HEK293 (cell line): ENCODE data around the gene NANOS3.

ENCODE experiments used
- CTCF ChIA-PET: fragments of 350-600 bp; formaldehyde crosslinking; extraction: SDS; loops from one replicate; lab custom pipeline; 2021; ENCODE audit warnings: antibody characterized with exemption; lab: Yijun Ruan, JAX
- POLR2A ChIA-PET: fragments of 300-600 bp; formaldehyde crosslinking; extraction: SDS; loops from one replicate; lab custom pipeline; 2020; ENCODE audit warnings: antibody characterized with exemption, inconsistent platforms; lab: Yijun Ruan, JAX
- H3K27ac ChIP-seq: fragments of 200-500 bp; sonication (Bioruptor generic); 2 replicates; pipeline ENCODE4 v1.5.1; 2014; ENCODE audit warnings: low read depth, low read length, control low read depth, inconsistent platforms; ENCODE audit errors: extremely low read depth
- H3K36me3 ChIP-seq, 2 experiments: fragments of 200-500 bp in 1 of 2; sonication (Bioruptor generic) in 1 of 2; 1 replicate in 1 of 2; 2 replicates in 1 of 2; pipeline ENCODE4 v1.5.1; 2014 to 2017; ENCODE audit warnings: inconsistent platforms in 2 of 2, low read length in 2 of 2; ENCODE audit not compliant: control insufficient read depth in 2 of 2, insufficient read depth in 1 of 2
- H3K4me1 ChIP-seq: fragments of 200-500 bp; sonication (Bioruptor generic); 2 replicates; pipeline ENCODE4 v1.5.1; 2014; ENCODE audit warnings: mild to moderate bottlenecking, low read length, inconsistent platforms; ENCODE audit not compliant: control insufficient read depth, insufficient read depth
- H3K4me3 ChIP-seq: 2 replicates; pipeline ENCODE4 v1.5.1; 2011; ENCODE audit warnings: low read depth, mild to moderate bottlenecking, control low read depth, low read length, moderate library complexity
- H3K9me3 ChIP-seq: fragments of 200-500 bp; sonication (Bioruptor generic); 2 replicates; pipeline ENCODE4 v1.5.1; 2014; ENCODE audit warnings: low read depth, low read length, inconsistent platforms; ENCODE audit not compliant: control insufficient read depth, insufficient read depth
- SETDB1 ChIP-seq: IDR thresholded peaks from one replicate; pipeline ENCODE4 v1.6.1; 2017; ENCODE audit warnings: mild to moderate bottlenecking, low read length, moderate library complexity, mixed read lengths; ENCODE audit not compliant: insufficient read length
- WT1 ChIP-seq: fragments of 450-650 bp; formaldehyde crosslinking; IDR thresholded peaks from 2 replicates; pipeline ENCODE4 v1.5.1; 2016; ENCODE audit warnings: missing biosample characterization, missing genetic modification characterization
- ZNF121 ChIP-seq: fragments of 450-650 bp; formaldehyde crosslinking; IDR thresholded peaks from 2 replicates; pipeline ENCODE4 v1.5.1; 2016; ENCODE audit warnings: missing biosample characterization, missing genetic modification characterization
- ZNF133 ChIP-seq: fragments of 450-650 bp; formaldehyde crosslinking; IDR thresholded peaks from 2 replicates; pipeline ENCODE4 v1.5.1; 2016; ENCODE audit warnings: missing biosample characterization, missing genetic modification characterization
- ZNF223 ChIP-seq: fragments of 450-650 bp; formaldehyde crosslinking; IDR thresholded peaks from 2 replicates; pipeline ENCODE4 v1.5.1; 2016; ENCODE audit warnings: missing biosample characterization, missing genetic modification characterization
- ZNF394 ChIP-seq: fragments of 450-650 bp; formaldehyde crosslinking; IDR thresholded peaks from 2 replicates; pipeline ENCODE4 v1.5.1; 2016; ENCODE audit warnings: missing biosample characterization, missing genetic modification characterization, mild to moderate bottlenecking, moderate library complexity, borderline replicate concordance
- ZNF530 ChIP-seq: fragments of 450-650 bp; formaldehyde crosslinking; IDR thresholded peaks from 2 replicates; pipeline ENCODE4 v1.5.1; 2016; ENCODE audit warnings: low read depth, missing biosample characterization, missing genetic modification characterization
- ZNF544 ChIP-seq: fragments of 450-650 bp; formaldehyde crosslinking; IDR thresholded peaks from 2 replicates; pipeline ENCODE4 v1.5.0; 2017; ENCODE audit warnings: missing biosample characterization, missing genetic modification characterization
- ZNF585B ChIP-seq: fragments of 450-650 bp; formaldehyde crosslinking; IDR thresholded peaks from 2 replicates; pipeline ENCODE4 v1.5.1; 2016; ENCODE audit warnings: missing biosample characterization, missing genetic modification characterization
- ZNF600 ChIP-seq: fragments of 450-650 bp; formaldehyde crosslinking; IDR thresholded peaks from 2 replicates; pipeline ENCODE4 v1.5.1; 2016; ENCODE audit warnings: missing biosample characterization, missing genetic modification characterization
- ZNF621 ChIP-seq: fragments of 450-650 bp; formaldehyde crosslinking; IDR thresholded peaks from 2 replicates; pipeline ENCODE4 v1.5.1; 2017; ENCODE audit warnings: missing biosample characterization, missing genetic modification characterization
- ZSCAN23 ChIP-seq: fragments of 450-650 bp; formaldehyde crosslinking; IDR thresholded peaks from 2 replicates; pipeline ENCODE4 v1.5.1; 2016; ENCODE audit warnings: missing biosample characterization, missing genetic modification characterization
- TF ChIP-seq, protein P1 (sequence below): fragments of 450-650 bp; formaldehyde crosslinking; IDR thresholded peaks from 2 replicates; pipeline ENCODE4 v1.5.1; 2016; ENCODE audit warnings: missing biosample characterization, missing genetic modification characterization
- TF ChIP-seq, protein P2 (sequence below): fragments of 450-650 bp; formaldehyde crosslinking; IDR thresholded peaks from 2 replicates; pipeline ENCODE4 v1.5.1; 2017; ENCODE audit warnings: missing biosample characterization, missing genetic modification characterization
- TF ChIP-seq, protein P3 (sequence below): fragments of 450-650 bp; formaldehyde crosslinking; IDR thresholded peaks from 2 replicates; pipeline ENCODE4 v1.5.1; 2016; ENCODE audit warnings: missing biosample characterization, missing genetic modification characterization
- TF ChIP-seq, protein P4 (sequence below): fragments of 450-650 bp; formaldehyde crosslinking; IDR thresholded peaks from 2 replicates; pipeline ENCODE4 v1.5.0; 2017; ENCODE audit warnings: missing biosample characterization, missing genetic modification characterization, borderline replicate concordance
- TF ChIP-seq, protein P5 (sequence below): fragments of 450-650 bp; formaldehyde crosslinking; IDR thresholded peaks from 2 replicates; pipeline ENCODE4 v1.5.1; 2016; ENCODE audit warnings: missing biosample characterization, missing genetic modification characterization
- TF ChIP-seq, protein P6 (sequence below): fragments of 450-650 bp; formaldehyde crosslinking; IDR thresholded peaks from 2 replicates; pipeline ENCODE4 v1.5.1; 2016; ENCODE audit warnings: missing biosample characterization, missing genetic modification characterization

Gene NANOS3

DNA sequence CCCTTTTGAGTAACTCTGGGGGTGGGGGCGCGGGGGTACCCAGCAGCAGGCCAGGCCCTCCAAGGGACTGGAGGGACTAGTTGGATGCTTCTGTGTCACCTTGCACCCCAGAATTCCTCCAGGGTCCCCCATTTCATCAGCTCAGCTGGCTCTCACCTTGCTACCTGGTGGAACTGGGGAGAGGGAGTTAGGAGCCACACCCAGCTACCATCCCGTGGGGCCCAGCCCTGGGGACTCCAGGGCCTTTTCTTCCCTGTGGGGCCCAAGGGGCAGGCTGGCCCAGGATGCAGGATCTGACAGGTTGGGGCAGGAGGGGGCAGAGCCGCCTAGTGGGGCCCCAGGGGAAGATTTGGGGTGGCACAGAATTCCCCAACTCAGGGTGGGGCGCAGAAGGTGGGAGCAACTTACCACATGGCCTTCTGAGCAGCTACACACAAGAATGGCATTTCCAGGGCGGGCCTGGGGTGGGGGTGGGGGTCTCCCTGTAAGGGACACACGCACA lies 32.8 kb upstream of the NANOS3 start (continued):
- TF ChIP-seq, protein P1, sequence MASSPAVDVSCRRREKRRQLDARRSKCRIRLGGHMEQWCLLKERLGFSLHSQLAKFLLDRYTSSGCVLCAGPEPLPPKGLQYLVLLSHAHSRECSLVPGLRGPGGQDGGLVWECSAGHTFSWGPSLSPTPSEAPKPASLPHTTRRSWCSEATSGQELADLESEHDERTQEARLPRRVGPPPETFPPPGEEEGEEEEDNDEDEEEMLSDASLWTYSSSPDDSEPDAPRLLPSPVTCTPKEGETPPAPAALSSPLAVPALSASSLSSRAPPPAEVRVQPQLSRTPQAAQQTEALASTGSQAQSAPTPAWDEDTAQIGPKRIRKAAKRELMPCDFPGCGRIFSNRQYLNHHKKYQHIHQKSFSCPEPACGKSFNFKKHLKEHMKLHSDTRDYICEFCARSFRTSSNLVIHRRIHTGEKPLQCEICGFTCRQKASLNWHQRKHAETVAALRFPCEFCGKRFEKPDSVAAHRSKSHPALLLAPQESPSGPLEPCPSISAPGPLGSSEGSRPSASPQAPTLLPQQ (tag by site-specific recombination) = peak; percentile 70
- TF ChIP-seq, protein P2, sequence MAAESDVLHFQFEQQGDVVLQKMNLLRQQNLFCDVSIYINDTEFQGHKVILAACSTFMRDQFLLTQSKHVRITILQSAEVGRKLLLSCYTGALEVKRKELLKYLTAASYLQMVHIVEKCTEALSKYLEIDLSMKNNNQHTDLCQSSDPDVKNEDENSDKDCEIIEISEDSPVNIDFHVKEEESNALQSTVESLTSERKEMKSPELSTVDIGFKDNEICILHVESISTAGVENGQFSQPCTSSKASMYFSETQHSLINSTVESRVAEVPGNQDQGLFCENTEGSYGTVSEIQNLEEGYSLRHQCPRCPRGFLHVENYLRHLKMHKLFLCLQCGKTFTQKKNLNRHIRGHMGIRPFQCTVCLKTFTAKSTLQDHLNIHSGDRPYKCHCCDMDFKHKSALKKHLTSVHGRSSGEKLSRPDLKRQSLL (tag by site-specific recombination) = no peak
- no peak for TF ChIP-seq ZNF121 (tag by site-specific recombination)
- TF ChIP-seq, all 188 proteins: peak for 7

DNA sequence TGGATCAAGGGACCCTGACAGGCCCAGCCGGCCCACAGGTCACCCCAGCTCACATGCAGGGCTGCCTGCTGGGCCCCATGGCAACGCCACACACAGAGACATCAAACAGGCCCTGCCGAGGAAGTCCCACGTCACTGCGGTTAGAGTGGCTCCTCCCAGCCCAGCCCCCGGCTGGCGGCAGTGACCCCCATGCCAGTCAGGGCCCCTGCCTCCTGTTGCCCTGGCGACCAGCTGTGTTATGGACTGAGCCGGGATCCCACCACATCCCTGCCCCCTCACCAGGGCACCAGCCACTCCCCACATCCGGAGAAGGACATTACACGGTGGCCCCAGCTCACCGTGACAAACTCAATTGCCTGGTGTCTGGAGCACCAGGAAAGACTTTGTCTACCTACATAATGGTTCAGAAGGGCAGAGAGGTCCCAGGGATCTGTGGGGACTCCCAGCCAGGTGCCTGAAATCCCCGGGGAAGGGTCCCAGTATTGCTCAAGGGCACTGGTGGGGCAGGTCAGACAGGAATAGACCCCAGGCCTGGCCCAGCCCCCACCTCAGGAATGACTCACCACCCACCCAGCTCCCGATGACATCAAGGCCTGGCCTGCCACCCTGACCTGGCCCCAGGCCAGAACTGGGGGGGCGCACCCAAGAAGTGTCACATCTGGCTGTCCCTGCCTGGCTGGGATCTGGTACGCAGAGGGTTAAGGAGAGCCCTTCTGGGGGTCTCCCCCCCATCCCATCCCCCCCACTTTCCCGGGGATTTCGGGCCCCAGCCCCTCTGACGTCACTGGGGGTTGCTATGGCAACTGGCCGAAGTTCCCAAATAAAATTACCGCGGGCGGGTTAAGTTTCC lies 30.2 kb upstream of the NANOS3 start:
- ChIA-PET CTCF (interaction anchor here (0.6 to 1.8 kb wide), 4 partner anchors 16 to 277 kb away, joined by 3 to 13 read pairs (median 4); no protein-coding TSS in a partner anchor), POLR2A (interaction anchor here (0.6 to 2.4 kb wide), 8 partner anchors 10 to 115 kb away, joined by 3 to 18 read pairs (median 7); partner anchors contain the start of genes C19orf53 and ZSWIM4)
- Histone ChIP-seq H3K4me1 (peaks cover 34% of the 10 kb centered on the region), H3K9me3 (no peaks in the 10 kb centered on the region), H3K27ac (peak overlapping the region; percentile 98), H3K4me3 (peak overlapping the region; percentile 76), H3K36me3 (no peaks in the 10 kb centered on the region)
- no peak for TF ChIP-seq ZNF544 (tag by site-specific recombination)
- TF ChIP-seq, protein P3, sequence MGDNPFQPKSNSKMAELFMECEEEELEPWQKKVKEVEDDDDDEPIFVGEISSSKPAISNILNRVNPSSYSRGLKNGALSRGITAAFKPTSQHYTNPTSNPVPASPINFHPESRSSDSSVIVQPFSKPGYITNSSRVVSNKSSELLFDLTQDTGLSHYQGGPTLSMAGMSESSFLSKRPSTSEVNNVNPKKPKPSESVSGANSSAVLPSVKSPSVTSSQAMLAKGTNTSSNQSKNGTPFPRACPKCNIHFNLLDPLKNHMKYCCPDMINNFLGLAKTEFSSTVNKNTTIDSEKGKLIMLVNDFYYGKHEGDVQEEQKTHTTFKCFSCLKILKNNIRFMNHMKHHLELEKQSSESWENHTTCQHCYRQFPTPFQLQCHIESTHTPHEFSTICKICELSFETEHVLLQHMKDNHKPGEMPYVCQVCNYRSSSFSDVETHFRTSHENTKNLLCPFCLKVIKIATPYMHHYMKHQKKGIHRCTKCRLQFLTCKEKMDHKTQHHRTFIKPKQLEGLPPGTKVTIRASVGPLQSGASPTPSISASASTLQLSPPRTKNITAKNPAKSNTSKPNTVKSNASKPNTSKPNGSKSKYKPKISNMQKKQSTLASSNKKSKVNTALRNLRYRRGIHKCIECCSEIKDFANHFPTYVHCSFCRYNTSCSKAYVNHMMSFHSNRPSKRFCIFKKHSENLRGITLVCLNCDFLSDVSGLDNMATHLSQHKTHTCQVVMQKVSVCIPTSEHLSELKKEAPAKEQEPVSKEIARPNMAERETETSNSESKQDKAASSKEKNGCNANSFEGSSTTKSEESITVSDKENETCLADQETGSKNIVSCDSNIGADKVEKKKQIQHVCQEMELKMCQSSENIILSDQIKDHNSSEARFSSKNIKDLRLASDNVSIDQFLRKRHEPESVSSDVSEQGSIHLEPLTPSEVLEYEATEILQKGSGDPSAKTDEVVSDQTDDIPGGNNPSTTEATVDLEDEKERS = no peak
- TF ChIP-seq ZNF621 (tag by site-specific recombination) = no peak
- TF ChIP-seq, protein P4, sequence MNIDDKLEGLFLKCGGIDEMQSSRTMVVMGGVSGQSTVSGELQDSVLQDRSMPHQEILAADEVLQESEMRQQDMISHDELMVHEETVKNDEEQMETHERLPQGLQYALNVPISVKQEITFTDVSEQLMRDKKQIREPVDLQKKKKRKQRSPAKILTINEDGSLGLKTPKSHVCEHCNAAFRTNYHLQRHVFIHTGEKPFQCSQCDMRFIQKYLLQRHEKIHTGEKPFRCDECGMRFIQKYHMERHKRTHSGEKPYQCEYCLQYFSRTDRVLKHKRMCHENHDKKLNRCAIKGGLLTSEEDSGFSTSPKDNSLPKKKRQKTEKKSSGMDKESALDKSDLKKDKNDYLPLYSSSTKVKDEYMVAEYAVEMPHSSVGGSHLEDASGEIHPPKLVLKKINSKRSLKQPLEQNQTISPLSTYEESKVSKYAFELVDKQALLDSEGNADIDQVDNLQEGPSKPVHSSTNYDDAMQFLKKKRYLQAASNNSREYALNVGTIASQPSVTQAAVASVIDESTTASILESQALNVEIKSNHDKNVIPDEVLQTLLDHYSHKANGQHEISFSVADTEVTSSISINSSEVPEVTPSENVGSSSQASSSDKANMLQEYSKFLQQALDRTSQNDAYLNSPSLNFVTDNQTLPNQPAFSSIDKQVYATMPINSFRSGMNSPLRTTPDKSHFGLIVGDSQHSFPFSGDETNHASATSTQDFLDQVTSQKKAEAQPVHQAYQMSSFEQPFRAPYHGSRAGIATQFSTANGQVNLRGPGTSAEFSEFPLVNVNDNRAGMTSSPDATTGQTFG (tag by site-specific recombination) = no peak
- TF ChIP-seq, protein P5, sequence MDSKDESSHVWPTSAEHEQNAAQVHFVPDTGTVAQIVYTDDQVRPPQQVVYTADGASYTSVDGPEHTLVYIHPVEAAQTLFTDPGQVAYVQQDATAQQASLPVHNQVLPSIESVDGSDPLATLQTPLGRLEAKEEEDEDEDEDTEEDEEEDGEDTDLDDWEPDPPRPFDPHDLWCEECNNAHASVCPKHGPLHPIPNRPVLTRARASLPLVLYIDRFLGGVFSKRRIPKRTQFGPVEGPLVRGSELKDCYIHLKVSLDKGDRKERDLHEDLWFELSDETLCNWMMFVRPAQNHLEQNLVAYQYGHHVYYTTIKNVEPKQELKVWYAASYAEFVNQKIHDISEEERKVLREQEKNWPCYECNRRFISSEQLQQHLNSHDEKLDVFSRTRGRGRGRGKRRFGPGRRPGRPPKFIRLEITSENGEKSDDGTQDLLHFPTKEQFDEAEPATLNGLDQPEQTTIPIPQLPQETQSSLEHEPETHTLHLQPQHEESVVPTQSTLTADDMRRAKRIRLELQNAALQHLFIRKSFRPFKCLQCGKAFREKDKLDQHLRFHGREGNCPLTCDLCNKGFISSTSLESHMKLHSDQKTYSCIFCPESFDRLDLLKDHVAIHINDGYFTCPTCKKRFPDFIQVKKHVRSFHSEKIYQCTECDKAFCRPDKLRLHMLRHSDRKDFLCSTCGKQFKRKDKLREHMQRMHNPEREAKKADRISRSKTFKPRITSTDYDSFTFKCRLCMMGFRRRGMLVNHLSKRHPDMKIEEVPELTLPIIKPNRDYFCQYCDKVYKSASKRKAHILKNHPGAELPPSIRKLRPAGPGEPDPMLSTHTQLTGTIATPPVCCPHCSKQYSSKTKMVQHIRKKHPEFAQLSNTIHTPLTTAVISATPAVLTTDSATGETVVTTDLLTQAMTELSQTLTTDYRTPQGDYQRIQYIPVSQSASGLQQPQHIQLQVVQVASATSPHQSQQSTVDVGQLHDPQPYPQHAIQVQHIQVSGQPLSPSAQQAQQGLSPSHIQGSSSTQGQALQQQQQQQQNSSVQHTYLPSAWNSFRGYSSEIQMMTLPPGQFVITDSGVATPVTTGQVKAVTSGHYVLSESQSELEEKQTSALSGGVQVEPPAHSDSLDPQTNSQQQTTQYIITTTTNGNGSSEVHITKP (tag by site-specific recombination) = no peak
- TF ChIP-seq ZSCAN23 (tag by site-specific recombination) = peak; percentile 75; the same call in 1 of the 2 replicates
- no peak for TF ChIP-seq ZNF530 (tag by site-specific recombination)
- TF ChIP-seq ZNF223 (tag by site-specific recombination) = no peak
- peak; percentile 70 for TF ChIP-seq WT1 (tag by site-specific recombination)
- peak; percentile 84 for TF ChIP-seq ZNF600 (tag by site-specific recombination)
- TF ChIP-seq ZNF394 = peak; percentile 77
- no peak for TF ChIP-seq SETDB1
- TF ChIP-seq, protein P6, sequence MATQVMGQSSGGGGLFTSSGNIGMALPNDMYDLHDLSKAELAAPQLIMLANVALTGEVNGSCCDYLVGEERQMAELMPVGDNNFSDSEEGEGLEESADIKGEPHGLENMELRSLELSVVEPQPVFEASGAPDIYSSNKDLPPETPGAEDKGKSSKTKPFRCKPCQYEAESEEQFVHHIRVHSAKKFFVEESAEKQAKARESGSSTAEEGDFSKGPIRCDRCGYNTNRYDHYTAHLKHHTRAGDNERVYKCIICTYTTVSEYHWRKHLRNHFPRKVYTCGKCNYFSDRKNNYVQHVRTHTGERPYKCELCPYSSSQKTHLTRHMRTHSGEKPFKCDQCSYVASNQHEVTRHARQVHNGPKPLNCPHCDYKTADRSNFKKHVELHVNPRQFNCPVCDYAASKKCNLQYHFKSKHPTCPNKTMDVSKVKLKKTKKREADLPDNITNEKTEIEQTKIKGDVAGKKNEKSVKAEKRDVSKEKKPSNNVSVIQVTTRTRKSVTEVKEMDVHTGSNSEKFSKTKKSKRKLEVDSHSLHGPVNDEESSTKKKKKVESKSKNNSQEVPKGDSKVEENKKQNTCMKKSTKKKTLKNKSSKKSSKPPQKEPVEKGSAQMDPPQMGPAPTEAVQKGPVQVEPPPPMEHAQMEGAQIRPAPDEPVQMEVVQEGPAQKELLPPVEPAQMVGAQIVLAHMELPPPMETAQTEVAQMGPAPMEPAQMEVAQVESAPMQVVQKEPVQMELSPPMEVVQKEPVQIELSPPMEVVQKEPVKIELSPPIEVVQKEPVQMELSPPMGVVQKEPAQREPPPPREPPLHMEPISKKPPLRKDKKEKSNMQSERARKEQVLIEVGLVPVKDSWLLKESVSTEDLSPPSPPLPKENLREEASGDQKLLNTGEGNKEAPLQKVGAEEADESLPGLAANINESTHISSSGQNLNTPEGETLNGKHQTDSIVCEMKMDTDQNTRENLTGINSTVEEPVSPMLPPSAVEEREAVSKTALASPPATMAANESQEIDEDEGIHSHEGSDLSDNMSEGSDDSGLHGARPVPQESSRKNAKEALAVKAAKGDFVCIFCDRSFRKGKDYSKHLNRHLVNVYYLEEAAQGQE (tag by site-specific recombination) = no peak
- TF ChIP-seq ZNF585B (tag by site-specific recombination) = no peak
- TF ChIP-seq ZNF133 (tag by site-specific recombination) = no peak
